ENCODE measurements around the gene SARS1.
A peak's percentile ranks its signal among the peaks of the same experiment; 100 is the strongest.

Gene SARS1

DNA sequence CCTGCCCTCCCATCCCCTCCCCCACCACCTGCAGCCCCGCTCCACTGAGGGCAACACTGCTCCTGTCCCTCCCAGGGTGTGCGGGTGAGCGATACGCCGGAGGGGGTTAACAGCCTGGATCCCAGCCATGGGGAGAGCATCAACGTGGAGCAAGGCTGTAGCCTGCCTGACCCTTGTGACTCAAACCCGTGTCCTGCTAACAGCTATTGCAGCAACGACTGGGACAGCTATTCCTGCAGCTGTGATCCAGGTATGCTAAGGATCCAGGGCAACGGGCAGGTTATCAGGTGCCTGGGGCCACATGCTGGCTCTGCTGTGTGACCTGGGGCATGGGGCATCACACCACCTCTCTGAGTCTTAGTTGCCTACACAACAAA is 50.6 kb downstream of the SARS1 start:
- DNase-seq (ENCODE audit: low spot score) (no peak), ATAC-seq (ENCODE audit: low read depth) (no peak)
- TF ChIP-seq, protein P1, sequence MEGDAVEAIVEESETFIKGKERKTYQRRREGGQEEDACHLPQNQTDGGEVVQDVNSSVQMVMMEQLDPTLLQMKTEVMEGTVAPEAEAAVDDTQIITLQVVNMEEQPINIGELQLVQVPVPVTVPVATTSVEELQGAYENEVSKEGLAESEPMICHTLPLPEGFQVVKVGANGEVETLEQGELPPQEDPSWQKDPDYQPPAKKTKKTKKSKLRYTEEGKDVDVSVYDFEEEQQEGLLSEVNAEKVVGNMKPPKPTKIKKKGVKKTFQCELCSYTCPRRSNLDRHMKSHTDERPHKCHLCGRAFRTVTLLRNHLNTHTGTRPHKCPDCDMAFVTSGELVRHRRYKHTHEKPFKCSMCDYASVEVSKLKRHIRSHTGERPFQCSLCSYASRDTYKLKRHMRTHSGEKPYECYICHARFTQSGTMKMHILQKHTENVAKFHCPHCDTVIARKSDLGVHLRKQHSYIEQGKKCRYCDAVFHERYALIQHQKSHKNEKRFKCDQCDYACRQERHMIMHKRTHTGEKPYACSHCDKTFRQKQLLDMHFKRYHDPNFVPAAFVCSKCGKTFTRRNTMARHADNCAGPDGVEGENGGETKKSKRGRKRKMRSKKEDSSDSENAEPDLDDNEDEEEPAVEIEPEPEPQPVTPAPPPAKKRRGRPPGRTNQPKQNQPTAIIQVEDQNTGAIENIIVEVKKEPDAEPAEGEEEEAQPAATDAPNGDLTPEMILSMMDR (IDR thresholded peaks at IDR 0.05; ENCODE audit: poor library complexity, severe bottlenecking) = no peak
- H3K4me3 ChIP-seq (ENCODE audit: severe bottlenecking) = no peak overlapping the region
- H3K9me3 ChIP-seq (ENCODE audit: severe bottlenecking) = no peaks in the 10 kb centered on the region
- H3K27me3 ChIP-seq (ENCODE audit: insufficient read depth, poor library complexity, severe bottlenecking) = no peaks in the 10 kb centered on the region
- H3K4me1 ChIP-seq (ENCODE audit: insufficient read depth, poor library complexity, severe bottlenecking) = peaks cover 15% of the 10 kb centered on the region
- H3K36me3 ChIP-seq (ENCODE audit: low read depth) = peaks cover 27% of the 10 kb centered on the region
- no peak overlapping the region for H3K27ac ChIP-seq (ENCODE audit: poor library complexity, severe bottlenecking)

DNA sequence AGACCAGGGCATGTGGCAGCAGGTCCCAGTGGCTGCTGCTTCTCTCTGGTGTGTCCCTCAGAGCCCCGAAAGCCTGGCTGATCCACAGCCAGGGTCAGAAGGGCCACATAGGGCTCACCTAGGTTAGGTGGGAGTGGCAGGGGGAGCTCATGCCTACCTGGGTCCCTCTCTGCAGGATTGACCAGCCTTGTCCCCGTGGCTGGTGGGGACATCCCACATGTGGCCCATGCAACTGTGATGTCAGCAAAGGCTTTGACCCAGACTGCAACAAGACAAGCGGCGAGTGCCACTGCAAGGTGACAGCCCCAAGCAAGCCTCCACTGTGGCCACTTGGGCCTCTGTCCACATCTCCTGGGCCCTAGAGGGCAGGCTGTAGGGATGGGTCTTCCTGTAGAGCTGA is 51.3 kb downstream of the SARS1 start:
- ATAC-seq (ENCODE audit: low read depth) = no peak
- no peaks in the 10 kb centered on the region for H3K9me3 ChIP-seq (ENCODE audit: severe bottlenecking)
- TF ChIP-seq, protein P1 (IDR thresholded peaks at IDR 0.05; ENCODE audit: poor library complexity, severe bottlenecking) = no peak

DNA sequence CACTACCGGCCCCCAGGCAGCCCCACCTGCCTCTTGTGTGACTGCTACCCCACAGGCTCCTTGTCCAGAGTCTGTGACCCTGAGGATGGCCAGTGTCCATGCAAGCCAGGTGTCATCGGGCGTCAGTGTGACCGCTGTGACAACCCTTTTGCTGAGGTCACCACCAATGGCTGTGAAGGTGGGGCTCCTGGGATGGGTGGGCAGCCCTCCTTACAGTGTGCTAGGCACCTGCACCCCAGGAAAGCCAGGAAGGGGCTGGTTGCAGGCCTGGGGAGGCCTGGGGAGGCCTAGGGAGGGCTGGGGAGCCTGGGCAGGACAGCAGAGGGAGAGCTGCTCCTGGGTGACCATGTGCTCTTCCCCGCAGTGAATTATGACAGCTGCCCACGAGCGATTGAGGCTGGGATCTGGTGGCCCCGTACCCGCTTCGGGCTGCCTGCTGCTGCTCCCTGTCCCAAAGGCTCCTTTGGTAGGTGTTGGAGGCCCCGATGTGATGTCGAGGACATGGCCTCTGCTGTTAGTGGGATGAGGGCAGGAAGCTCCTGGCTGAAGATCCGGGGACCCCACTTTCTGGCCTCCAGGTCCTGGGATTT is 52.1 kb downstream of the SARS1 start:
- Histone ChIP-seq H3K36me3 (ENCODE audit: low read depth) (peaks cover 26% of the 10 kb centered on the region), H3K9me3 (ENCODE audit: severe bottlenecking) (no peaks in the 10 kb centered on the region), H3K4me1 (ENCODE audit: insufficient read depth, poor library complexity, severe bottlenecking) (peaks cover 15% of the 10 kb centered on the region), H3K27ac (ENCODE audit: poor library complexity, severe bottlenecking) (no peak overlapping the region), H3K4me3 (ENCODE audit: severe bottlenecking) (no peak overlapping the region), H3K27me3 (ENCODE audit: insufficient read depth, poor library complexity, severe bottlenecking) (no peaks in the 10 kb centered on the region)
- TF ChIP-seq, protein P1 (IDR thresholded peaks at IDR 0.05; ENCODE audit: poor library complexity, severe bottlenecking) = no peak
- ATAC-seq (ENCODE audit: low read depth) (no peak), DNase-seq (ENCODE audit: low spot score) (no peak)

More for the DNA sequence above, 51.3 kb downstream of the SARS1 start:
- H3K27ac ChIP-seq (ENCODE audit: poor library complexity, severe bottlenecking) = no peak overlapping the region
- no peaks in the 10 kb centered on the region for H3K27me3 ChIP-seq (ENCODE audit: insufficient read depth, poor library complexity, severe bottlenecking)
- peaks cover 26% of the 10 kb centered on the region for H3K36me3 ChIP-seq (ENCODE audit: low read depth)
- DNase-seq (ENCODE audit: low spot score) = no peak
- H3K4me3 ChIP-seq (ENCODE audit: severe bottlenecking) = no peak overlapping the region
- peaks cover 15% of the 10 kb centered on the region for H3K4me1 ChIP-seq (ENCODE audit: insufficient read depth, poor library complexity, severe bottlenecking)

DNA sequence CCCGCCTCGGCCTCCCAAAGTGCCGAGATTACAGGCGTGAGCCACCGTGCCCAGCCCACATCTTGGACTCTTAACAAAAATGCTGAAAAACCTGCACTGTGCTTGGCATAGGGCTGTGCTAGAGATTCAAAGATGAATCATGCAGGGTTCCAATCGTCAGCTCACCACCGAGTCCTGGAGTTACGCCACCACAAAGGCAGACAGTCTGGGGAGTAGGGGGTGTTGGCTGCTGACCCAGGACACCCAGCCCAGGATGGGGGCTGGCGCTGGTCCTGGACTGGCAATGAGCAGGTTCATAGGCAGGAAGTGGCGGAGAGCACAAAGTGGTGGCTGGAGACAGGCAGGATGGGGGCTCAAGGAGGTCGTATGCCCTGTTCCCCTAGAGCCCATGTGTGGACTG is 53.2 kb downstream of the SARS1 start:
- no peaks in the 10 kb centered on the region for H3K27me3 ChIP-seq (ENCODE audit: insufficient read depth, poor library complexity, severe bottlenecking)
- TF ChIP-seq, protein P1 (IDR thresholded peaks at IDR 0.05; ENCODE audit: poor library complexity, severe bottlenecking) = no peak
- H3K4me1 ChIP-seq (ENCODE audit: insufficient read depth, poor library complexity, severe bottlenecking) = peaks cover 15% of the 10 kb centered on the region
- H3K4me3 ChIP-seq (ENCODE audit: severe bottlenecking) = no peak overlapping the region
- peaks cover 26% of the 10 kb centered on the region for H3K36me3 ChIP-seq (ENCODE audit: low read depth)
- H3K9me3 ChIP-seq (ENCODE audit: severe bottlenecking) = no peaks in the 10 kb centered on the region
- DNase-seq (ENCODE audit: low spot score) (no peak), ATAC-seq (ENCODE audit: low read depth) (no peak)
- peak overlapping the region; percentile 40 for H3K27ac ChIP-seq (ENCODE audit: poor library complexity, severe bottlenecking)

DNA sequence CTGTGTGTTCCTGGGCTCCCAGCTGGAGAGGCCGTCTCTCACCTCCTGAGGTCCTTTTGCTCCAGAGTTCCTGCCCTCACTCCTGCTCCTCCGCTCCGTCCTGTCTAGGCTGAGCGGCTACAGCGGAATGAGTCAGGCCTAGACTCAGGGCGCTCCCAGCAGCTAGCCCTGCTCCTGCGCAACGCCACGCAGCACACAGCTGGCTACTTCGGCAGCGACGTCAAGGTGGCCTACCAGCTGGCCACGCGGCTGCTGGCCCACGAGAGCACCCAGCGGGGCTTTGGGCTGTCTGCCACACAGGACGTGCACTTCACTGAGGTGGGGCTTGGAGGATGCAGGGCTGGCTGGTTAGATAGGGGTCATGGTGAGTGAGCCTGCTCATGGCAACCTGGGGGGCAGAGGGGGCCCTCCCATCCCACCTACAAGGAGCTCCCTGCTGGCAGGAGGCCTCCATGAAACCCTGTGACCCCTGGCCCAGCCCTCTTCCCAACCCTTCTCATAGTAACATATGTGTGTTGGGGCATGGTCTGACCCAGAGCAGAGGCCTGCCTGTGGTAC is 54.1 kb downstream of the SARS1 start:
- H3K27ac ChIP-seq (ENCODE audit: poor library complexity, severe bottlenecking) = peak overlapping the region; percentile 40
- no peaks in the 10 kb centered on the region for H3K9me3 ChIP-seq (ENCODE audit: severe bottlenecking)
- no peak for ATAC-seq (ENCODE audit: low read depth)
- H3K27me3 ChIP-seq (ENCODE audit: insufficient read depth, poor library complexity, severe bottlenecking) = no peaks in the 10 kb centered on the region
- TF ChIP-seq, protein P1 (IDR thresholded peaks at IDR 0.05; ENCODE audit: poor library complexity, severe bottlenecking) = no peak
- peaks cover 12% of the 10 kb centered on the region for H3K4me1 ChIP-seq (ENCODE audit: insufficient read depth, poor library complexity, severe bottlenecking)
- DNase-seq (ENCODE audit: low spot score) = no peak
- H3K4me3 ChIP-seq (ENCODE audit: severe bottlenecking) = no peak overlapping the region
- H3K36me3 ChIP-seq (ENCODE audit: low read depth) = peaks cover 25% of the 10 kb centered on the region
